Kidney (tissue), 14 donors: Measurements from ENCODE around the gene LIPC. TPM values are rescaled to one million over a fixed set of nuclear protein-coding genes. Genes with fewer than 3 reads are reported as not detected.
A peak's percentile ranks its signal among the peaks of the same experiment; 100 is the strongest.

Experiments used
- DNase-seq, 5 donors: peaks; one replicate each; pipeline ENCODE4 v3.0.0-alpha.2; 2013 to 2020
- FAIRE-seq: peaks from 2 replicates; lab custom pipeline; 2012; peaks lifted over from hg19 to GRCh38; lab: Jason Lieb, UNC
- H3K27ac ChIP-seq, 2 donors: one replicate each; pipeline ENCODE4 v1.7.0; 2013; ENCODE audit warnings: low read depth in 2 of 2, low read length in 2 of 2, inconsistent platforms in 1 of 2
- H3K27me3 ChIP-seq: one replicate; pipeline ENCODE4 v1.7.1; 2013; ENCODE audit warnings: low read length, inconsistent platforms; ENCODE audit not compliant: control insufficient read depth, insufficient read depth
- H3K36me3 ChIP-seq, 3 donors: one replicate each; pipeline versions ENCODE4 v1.7.0 to v1.7.1; 2013; ENCODE audit warnings: low read length in 3 of 3, control low read depth in 1 of 3, inconsistent platforms in 1 of 3; ENCODE audit not compliant: insufficient read depth in 3 of 3, control insufficient read depth in 2 of 3
- H3K4me1 ChIP-seq, 3 donors: one replicate each; pipeline versions ENCODE4 v1.7.0 to v1.7.1; 2013; ENCODE audit warnings: low read length in 3 of 3, inconsistent platforms in 1 of 3, low read depth in 1 of 3; ENCODE audit not compliant: control insufficient read depth in 2 of 3, insufficient read depth in 2 of 3
- H3K4me3 ChIP-seq, 3 donors: one replicate each; pipeline versions ENCODE4 v1.7.0 to v1.8.1; 2013; ENCODE audit warnings: low read length in 3 of 3, control low read depth in 1 of 3, inconsistent platforms in 1 of 3
- H3K9ac ChIP-seq, 3 donors: one replicate each; pipeline versions ENCODE4 v1.7.0 to v1.7.1; 2013; ENCODE audit warnings: low read length in 3 of 3, control low read depth in 1 of 3, inconsistent platforms in 1 of 3
- H3K9me3 ChIP-seq, 3 donors: one replicate each; pipeline versions ENCODE4 v1.7.0 to v1.7.1; 2013; ENCODE audit warnings: low read length in 3 of 3, control low read depth in 1 of 3, inconsistent platforms in 1 of 3; ENCODE audit not compliant: control insufficient read depth in 2 of 3, insufficient read depth in 1 of 3
- CTCF ChIP-seq: IDR thresholded peaks from 3 replicates; pipeline ENCODE4 v1.5.1; 2012; ENCODE audit warnings: mild to moderate bottlenecking, moderate library complexity, borderline replicate concordance; ENCODE audit not compliant: insufficient read depth; ENCODE audit errors: extremely low read depth
- intact Hi-C: fragments of 100-400 bp; cut with DNase I; formaldehyde crosslinking; loops from one replicate; pipeline ENCODE4 v1.11.1; 2022
- polyA plus RNA-seq: library from polyadenylated mRNA; stranded (reverse); fragments of 350-450 nt; fragmentation: Illumina TruSeq; extraction: RNeasy Lipid Tissue Mini Kit (QIAGEN cat#74804); gene quantifications from one replicate; pipeline ENCODE4 v1.2.3, GENCODE V29; 2014; ENCODE audit warnings: low read depth, low replicate concordance; ENCODE audit not compliant: insufficient read depth
- total RNA-seq: library from RNA; stranded (reverse); fragmentation: NEBNext Ultra II Directional; extraction: Animal tissue kit (Norgen Biotek cat#: 25700); gene quantifications from one replicate; pipeline ENCODE4 v1.2.1, GENCODE V29; 2021
- donor health status: control.
- donor health status: control.
- donor health status: control.
- donor health status: control.
- donor health status: control.
- donor health status: DM: yes; HTN: yes; CAD: no.
- donor health status: Normal renal cell carcinoma (clear cell type).

The LIPC gene
- total and polyA plus RNA-seq, 2 donors from 2014 or later, result 9.9 to 21.6 TPM

- DNase-seq, result no peak
- no peak for TF ChIP-seq CTCF
- Histone ChIP-seq H3K9ac (no peak overlapping the region), H3K36me3 (no peaks in the 10 kb centered on the region), H3K9me3 (no peaks in the 10 kb centered on the region), H3K4me3 (no peak overlapping the region), H3K27me3 (no peaks in the 10 kb centered on the region), H3K27ac (no peak overlapping the region), H3K4me1 (peaks cover 0 to 2% (median 0%) of the 10 kb centered on the region in 3 donors)
- no peak for FAIRE-seq
- intact Hi-C loops, result no loop called here
These were observed 124.2 kb downstream of the LIPC start for GRCh38 chr15:58556028-58556361.

- DNase-seq (peak in 1 of 5 donors; percentile 14), FAIRE-seq (no peak)
- H3K4me1 ChIP-seq, result peaks cover 0 to 2% (median 0%) of the 10 kb centered on the region in 3 donors
- no peak for TF ChIP-seq CTCF
- H3K9me3 ChIP-seq, result no peaks in the 10 kb centered on the region
- no peak overlapping the region for H3K27ac ChIP-seq
- no peaks in the 10 kb centered on the region for H3K36me3 ChIP-seq
- H3K27me3 ChIP-seq, result no peaks in the 10 kb centered on the region
- no peak overlapping the region for H3K4me3 ChIP-seq
- intact Hi-C loops, result no loop called here
- no peak overlapping the region for H3K9ac ChIP-seq
These were observed 124.8 kb downstream of the LIPC start for GRCh38 chr15:58556541-58556940.

GRCh38 chr15:58558777-58559176 lies 127.0 kb downstream of the LIPC start:
- FAIRE-seq, result no peak
- intact Hi-C loops, result no loop called here
- no peaks in the 10 kb centered on the region for H3K4me1 ChIP-seq

More at GRCh38 chr15:58558777-58559176, 127.0 kb downstream of the LIPC start:
- Histone ChIP-seq H3K27ac (no peak overlapping the region), H3K4me3 (no peak overlapping the region), H3K36me3 (no peaks in the 10 kb centered on the region), H3K9me3 (no peaks in the 10 kb centered on the region), H3K27me3 (no peaks in the 10 kb centered on the region), H3K9ac (no peak overlapping the region)
- no peak for TF ChIP-seq CTCF
- no peak for DNase-seq
